Stimulated activated CD4-positive, alpha-beta T cell treated with anti-CD3 and anti-CD28 coated beads, TNF-alpha, amount 100 ng/mL, for 1 hour (primary cell): ENCODE measurements around the gene MYORG.
A peak's percentile ranks its signal among the peaks of the same experiment; 100 is the strongest.

Experiments
- DNase-seq, 3 donors: peaks; one replicate each; pipeline ENCODE4 v3.0.0-alpha.2; 2020; ENCODE audit warnings: low read depth in 3 of 3, low spot score in 1 of 3

The MYORG gene

DNA sequence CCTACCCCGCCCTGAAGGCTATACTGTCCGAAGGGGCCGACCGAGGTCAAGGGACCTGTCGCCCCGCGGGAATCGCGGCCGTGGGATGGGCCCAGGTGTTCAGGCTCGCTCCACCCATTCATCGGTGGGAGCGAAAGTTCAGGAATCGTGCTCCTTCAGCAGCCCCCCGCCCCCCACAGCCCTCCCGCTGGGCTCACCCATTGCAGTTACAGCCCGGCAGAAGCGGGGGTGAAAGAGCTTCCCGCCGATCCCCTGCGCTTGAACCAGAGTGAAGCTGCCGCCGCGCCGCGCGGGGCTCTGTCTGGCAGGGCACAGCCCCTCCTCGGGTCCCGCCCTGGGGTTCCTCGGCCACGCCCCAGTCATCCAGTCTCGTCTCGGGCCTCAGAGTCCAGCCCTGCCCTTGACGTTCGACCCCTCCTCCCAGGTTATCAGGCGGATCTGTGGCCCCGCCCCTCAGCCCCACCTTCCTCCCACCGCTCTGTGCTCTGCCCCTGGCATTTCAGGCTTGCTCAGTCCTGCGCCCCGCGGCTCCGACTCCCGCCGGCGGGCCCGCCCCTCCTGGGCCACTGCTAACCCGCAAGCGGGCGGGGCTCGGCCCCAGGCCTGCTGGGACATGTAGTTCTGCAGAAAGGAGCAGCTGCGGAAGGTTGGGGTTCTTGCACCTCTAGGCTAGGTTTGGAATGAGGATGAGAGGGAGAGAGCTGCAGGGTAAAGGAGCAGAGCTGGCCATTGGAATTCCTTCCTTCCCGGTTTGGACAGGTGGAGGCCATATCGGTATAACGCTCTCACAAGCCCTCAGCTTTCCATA, at the start of gene MYORG:
MYORG (minus strand) TSS at position 303 of the 808 bp plus-strand sequence. CDS start 3,955 bp downstream, outside the sequence.
- DNase-seq: peak; percentile 85 to 92 (median 91)

DNA sequence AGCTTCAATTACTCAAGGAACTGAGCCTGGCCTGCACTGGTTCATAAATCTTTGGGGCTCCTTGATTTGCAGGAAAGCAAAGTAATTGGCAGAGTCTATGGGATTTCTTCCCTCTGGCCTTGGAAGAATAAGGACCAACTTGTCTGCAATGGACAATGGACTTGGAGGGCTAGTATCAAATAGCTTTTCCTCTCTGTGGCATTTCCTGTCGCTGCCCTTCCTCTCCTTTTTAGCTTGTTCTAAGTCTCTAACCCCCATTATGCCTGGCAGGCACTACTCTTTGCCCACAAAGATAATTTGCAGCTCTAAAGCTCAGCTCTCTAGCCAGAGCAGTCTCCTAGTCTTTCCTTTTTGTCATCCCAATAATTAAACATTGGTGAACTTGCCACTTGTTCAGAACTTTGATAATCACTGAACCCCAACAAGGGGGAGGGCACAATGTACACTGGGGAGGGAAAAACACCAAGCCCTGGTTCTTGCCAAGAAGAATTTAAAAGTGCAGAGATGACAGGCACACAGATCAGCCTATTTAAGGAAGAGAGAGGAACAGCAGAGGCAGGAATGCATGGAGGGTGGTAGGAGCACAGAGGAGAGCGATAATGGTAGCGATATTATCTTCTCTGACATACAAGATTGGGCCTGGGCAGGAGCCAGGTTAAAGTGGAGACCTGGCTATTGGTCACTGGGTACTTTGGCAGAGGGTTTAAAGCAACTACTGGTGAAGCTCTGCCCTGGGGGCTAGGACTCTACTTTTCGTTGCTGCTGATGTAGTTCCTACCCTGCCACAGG, 43.2 kb upstream of the MYORG start:
- DNase-seq: no peak

DNA sequence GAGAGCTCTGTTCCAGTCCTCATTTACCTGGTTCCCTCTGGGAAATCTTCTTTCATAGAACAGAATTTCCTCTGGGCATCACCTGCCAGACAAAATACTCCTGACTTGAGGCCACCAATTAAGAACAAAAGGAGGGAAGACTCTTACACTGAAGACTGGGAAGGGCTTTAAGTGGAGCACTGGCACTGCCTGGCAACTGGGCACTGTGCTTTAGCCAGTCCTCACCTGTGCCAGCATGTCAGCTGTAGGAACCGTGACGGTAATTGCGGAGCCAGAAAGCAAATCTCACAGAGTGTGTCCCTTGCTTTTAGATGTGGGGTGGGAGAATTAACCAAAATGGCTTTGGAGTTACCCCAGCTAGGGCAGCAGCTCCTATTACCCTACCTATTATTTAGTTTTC, 41.0 kb upstream of the MYORG start:
- DNase-seq: no peak

DNA sequence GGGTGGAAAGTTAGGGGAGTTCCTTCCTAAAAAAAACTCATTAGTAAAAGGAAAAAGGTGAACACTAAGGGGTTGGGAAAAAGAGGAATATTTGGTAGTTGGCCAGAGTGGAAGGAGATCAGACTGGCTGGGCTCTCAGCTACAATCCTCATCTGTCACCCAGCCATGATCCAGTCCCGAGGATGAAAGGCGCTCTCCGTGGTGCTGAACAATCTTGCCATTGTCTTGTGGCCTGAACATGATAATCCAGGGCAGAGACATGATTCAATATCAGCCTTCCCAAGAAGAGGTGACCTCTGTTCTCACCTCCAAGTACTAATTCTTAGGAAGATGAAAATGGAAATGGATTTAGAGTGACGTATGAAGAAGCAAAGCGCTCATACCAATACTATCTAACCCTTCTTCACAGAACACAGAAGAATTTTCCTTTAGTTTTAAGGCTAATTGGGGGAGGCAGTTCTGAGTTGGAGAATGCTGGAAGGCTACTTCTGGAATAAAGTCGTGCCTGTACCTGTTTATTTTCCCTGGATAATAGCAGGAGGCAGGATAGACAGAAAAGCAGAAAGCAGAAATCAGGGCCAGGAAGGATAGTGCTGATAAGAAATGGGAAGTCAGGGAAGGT, 36.6 kb upstream of the MYORG start:
- DNase-seq: no peak

DNA sequence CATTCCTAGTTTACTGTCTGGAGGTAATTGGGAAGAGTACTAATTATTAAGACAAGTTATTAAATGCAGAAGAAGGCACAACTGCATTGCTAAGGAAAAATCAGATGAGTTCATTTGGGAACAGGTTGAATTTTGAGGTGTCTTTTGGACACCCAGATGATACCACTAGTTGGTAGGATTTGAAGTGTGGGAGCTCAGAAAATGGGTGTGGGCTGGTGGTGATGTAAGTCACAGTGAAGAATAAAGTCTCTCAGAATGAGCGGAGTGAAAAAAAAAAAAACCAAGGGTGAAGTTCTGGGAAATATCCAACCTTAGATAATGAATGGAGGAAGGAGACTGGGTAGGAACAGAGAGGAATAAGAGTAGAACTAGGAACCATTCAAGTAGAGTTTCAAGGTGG, 35.6 kb upstream of the MYORG start:
- no peak for DNase-seq

DNA sequence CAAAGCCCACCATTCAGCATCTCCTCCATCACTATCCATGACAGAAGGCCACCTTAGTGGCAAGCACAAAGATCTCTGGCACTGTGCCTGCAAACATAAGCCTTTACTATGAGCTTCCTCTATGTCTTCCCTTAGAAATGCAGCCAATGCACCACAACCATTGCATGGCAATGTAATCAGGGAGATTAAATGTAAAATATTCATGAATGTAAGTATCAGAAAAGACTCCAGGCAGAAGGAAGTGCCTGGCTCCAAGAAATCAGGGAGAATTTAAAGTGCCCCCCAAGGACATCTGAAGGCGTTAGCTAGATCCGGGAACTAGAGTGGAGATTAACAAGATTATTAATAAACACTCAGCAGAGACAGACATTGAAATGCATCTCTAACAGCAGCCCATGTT, 32.5 kb upstream of the MYORG start:
- no peak for DNase-seq

DNA sequence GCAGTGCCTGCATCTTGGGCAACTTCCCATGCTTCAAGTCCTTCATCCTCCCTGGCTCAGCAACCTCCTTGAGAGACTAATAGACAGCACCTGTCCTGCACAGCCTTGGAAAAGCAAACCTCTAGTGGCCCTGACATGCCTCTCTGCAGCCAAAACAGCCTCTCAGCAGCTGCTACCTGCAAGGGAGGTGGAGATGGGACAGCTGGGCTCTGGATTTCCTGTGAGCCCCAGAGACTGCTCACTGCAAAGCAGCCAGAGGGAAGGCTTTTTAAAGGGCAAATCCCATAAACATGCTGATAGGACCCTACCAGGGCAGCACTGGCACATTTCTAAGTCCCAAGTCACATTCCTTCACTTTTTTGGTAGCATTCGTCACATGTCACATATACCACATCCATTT, 31.5 kb upstream of the MYORG start:
- DNase-seq: no peak

DNA sequence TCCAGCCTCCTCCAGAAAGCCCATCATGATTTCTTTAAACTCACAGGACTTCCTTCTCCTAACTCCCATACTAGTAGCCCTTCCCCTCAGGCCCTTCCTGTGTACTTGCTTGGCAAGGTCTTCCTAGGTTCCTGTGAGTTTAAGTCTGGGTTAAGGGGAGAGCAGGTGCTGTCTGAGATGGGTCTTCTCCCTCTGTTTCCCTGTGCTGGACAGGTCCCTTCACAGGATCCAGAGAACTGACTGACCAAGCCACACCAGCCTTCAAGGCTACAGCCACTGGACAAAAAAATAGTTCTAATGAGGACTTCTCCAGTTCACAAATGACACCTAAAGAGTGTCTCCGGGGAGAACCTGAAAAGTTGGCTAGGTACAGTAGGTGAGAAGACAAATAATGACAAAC, 29.5 kb upstream of the MYORG start:
- DNase-seq: no peak

DNA sequence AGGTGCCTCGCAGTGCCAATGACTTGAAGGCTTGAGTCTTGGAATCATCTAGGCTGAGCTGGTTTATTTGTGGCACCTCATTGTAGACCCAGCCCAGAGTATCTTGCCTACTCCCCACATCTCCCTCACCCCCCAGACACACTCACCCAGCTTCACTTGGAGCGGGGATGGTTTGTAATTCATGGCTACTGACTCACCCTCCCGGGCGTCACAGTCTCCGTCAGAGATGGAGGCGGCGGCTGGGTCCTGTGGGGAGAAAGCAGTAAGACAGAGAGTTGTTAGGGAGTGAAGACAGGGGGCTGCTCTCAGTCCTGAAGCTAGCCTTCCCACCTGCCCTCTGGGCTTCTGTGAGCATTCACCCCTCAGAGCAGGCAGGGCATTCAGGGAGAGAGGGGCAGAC, 29.0 kb upstream of the MYORG start:
- DNase-seq: no peak

DNA sequence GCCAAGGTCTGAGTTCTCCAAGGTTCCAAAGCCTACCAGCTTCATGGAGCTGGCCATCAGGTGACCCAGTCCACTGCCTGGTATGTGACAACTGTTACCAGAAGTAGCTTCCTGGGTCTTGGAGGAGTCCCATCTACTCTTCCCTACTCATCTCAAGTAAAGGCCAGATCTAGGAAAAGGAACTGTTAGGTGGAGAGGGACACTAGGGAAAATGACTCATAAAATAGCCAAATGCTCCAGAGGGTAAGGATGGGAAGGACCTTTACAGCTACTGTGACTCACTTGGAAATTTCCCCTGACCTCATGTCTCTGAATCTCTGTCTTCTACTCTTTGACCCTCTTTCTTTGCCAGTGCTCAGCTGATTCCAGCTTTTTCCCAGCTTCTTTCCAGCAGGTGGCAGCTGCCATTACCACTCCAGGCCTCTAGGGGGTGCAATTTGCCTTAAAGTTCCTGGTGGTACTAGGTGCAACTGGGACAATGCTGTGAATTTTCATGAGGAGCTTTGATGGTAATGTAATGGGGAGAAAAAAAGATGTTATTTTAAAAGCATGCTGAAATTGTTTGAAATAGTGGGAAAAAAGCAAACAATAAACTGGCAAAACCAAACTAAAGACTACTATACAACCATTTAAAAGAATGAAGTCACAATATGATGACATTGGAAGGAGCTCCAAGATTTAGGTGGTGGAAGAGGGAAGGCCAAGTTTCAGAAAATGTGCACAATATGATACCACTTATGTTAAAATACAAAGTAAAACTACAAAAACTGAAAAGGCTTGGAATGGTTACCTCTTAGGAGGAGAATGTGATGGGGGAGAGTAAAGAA, 27.1 kb upstream of the MYORG start:
- DNase-seq: peak in 2 of 3 donors; percentile 17 to 21

DNA sequence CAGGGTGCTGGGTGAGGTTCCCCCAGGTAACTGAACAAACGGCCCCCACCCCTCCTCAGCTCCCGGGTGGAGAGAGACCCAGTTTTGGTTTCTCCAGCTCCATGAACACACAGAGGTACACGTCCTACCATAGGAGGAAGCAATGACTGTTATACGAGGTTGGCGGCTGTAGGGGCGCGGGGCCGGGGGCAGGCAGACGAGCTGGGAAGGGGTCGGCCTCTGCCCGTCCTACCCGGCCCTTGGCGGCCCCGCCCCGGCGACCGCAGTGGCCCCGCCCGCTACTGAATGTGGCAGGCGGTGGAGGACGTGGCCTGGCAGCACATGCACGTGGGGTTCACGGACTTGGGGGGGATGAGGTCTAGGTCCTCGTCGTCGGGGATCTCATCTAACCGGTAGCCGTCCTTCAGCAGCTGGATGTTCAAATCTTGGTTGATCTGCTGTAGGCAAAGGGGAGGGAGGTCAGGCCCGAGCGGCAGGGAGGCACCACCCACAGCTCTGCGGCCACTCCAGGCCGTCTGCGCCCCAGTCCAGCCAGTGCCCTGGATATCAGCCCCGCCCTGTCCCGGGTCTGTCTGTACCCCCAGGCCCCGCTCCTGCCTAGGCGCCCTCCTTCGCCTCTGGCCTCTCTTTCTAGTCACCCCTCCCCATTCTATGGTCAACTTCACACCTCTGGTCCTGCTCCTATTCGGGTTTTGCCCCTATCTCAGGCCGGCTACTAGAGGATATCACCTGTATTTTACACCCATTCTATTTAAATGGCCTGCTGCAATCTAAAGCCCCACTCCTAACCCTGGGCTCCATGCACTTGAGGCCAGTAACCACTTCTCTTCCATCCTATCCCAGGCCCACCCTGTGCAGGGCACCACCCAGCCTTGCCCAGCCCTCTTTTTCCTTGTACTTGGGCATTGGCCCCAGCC, 24.2 kb upstream of the MYORG start:
- DNase-seq: no peak

DNA sequence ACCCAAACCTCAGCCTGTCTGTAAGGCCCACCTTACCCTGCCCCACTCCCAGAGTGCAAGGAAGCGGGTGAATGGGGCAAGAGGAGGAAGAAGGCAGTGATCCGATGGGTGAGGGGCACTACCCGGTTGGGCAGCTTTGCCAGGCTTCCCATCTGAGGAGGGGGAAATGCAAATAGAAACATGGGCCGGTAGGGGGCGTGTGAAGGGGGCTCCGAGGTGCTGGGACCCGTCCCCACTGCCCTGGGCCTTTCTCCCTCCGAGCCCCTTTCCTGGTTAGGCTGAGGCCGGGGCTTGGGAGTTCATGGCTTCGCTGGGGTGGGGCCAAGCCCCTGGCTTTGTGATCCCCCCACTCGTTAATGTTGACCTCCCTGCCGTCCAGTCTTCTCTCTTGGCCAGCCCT, 23.6 kb upstream of the MYORG start:
- DNase-seq: no peak

DNA sequence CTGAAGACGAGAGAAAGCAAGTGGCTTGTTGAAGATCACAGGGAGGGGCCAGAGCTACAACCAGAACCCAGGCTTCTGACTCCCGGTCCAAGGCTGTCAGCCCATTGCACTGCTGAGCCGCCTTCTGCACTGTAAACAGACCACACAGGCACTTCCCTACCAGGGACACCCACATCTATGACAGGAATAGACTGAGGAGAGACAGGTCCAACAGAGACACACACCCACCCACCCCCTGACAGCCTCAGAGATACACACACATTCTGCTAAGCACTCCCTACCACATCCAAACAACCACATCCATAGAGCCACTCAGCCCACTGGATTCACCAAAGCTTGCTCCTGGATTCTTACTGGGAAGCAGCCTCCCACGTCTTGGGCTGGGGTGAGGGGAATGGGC, 23.0 kb upstream of the MYORG start:
- DNase-seq: no peak

DNA sequence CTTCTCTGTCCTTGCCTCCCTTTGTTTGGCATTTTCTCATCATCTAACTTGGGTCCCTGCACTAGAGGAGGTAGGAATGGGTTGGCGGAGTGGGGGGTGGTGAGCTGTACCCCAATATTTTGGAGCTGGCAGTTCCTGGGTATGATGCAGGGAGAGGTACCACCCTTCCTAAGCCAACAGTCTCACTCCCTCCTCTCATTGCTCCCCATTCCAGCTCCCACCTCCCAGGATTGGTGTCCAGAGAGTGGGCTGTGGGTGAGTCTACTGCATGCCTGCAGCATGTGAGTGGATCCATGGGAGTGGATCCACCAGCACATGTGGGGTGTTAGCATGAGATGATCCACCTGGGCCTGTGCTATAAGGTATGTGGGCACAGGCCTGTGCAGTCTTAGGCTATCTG, 22.2 kb upstream of the MYORG start:
- DNase-seq: no peak

DNA sequence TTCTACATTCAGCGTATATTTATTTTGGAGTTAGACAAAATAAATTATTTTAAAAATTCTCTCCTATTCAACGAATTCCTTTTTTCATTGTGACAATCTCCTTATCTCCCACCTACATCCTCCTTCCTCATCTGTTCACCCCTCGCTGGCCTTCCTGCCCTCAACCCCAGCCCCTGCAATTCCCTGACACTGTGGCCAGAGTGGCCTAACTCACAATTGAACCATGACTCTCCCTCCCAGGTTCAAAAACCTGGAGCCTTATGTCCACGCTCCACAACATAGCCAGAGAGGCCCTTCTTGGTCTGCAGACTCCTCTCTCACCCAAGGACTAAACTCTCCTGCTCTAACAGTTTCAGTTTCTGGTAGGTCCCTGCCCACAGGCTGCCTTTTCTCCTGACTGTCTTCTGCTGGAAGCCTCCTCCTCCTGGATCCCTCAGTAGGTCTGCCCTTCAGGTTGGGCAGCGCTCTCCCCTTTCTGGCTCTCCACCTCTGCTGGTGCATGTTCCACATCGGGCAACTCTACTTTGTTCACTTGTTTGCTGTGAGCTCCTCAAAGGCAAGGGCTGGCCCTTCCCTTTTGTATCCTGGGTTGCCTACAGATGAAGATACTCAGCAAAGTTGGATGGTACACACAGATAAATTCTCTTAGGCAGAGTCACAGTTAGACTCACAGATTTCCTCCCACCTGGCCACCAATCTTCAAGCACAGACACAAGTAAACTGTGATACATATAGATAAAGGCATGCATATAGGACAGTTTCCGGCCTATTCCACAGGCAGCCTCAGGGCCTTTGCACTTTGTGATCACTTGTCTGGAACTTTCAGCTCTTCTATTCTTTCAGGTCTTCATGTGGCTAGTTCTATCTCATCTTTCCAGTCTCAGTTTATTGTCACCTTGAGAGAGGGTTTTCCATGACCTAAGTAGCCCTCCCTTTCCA, 19.8 kb upstream of the MYORG start:
- DNase-seq: no peak

DNA sequence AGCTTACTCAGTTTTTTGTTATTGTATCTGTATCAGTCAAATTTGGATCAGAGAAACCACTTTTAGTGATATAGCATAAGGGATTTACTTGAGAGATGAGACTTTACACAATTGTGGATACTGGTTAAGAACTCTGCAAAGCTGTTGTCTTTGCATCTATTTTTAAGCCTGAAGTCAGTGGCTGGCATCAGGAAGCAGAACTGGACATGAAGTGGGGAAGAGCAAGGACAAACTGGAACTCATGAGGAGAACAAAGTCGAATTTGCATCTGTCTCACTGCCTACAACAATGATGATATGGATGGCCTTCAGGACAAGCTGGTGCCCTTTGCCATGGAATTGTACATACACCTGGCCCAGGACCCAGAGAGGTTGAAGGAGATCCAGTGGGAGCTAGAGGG, 15.8 kb upstream of the MYORG start:
- no peak for DNase-seq

DNA sequence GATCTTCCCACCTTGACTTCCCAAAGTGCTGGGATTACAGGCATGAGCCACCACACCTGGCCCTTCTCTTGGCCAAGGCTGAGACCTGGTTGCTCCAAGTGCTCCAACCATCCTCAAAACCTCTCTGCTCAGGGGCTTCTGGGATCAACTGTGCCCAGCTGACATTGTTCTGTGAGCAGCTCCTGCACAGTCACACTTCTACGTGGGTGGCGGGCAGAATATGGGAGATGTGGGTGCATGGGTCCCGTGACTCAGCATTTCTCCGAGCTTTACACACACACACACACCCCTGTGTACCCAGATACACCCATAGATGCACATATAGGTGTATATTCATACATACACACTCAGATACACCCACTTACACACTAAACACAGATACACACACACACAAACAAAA, 10.5 kb upstream of the MYORG start:
- DNase-seq: no peak

DNA sequence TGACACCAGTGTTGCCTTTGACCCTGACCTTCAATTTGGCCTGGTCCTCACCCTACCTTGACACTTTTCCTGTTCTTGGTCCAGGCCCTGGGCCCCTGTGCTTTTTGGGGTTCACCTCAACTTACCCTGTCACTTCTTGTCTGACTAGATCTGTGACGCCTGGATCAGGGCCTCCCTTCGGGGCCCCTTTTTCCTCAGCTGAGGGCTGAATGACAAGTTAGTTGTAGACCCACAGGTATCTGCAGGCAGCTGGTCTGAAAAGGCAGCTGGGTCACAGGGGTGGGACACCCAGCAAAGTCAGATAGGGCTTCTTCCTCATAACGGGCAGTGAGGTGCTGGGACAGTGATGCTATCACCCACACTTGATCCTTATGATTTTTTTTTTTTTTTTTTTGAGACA, 10.0 kb upstream of the MYORG start:
- no peak for DNase-seq
